Fibroblast of lung (primary cell): Measurements from ENCODE around the gene NCOA5. TPM values are rescaled to one million over a fixed set of nuclear protein-coding genes. Genes with fewer than 3 reads are reported as not detected.

Experiments
- DNase-seq, 2 donors: peaks; one replicate each; pipeline versions ENCODE4 v3.0.0 to v3.0.0-alpha.2; 2010; ENCODE audit warnings: low read depth in 2 of 2
- H2AFZ ChIP-seq: 2 replicates; pipeline ENCODE4 v1.5.1; 2012; ENCODE audit warnings: low read length, control low read depth, inconsistent platforms
- H3K27ac ChIP-seq: 2 replicates; pipeline ENCODE4 v1.5.1; 2011; ENCODE audit warnings: low read length, control low read depth; ENCODE audit not compliant: insufficient read depth
- H3K27me3 ChIP-seq: 2 replicates; pipeline ENCODE4 v1.5.1; 2011; ENCODE audit warnings: mild to moderate bottlenecking, low read length; ENCODE audit not compliant: control insufficient read depth, insufficient read depth
- H3K36me3 ChIP-seq: 2 replicates; pipeline ENCODE4 v1.5.1; 2011; ENCODE audit warnings: low read length; ENCODE audit not compliant: control insufficient read depth, insufficient read depth
- H3K4me1 ChIP-seq: 2 replicates; pipeline ENCODE4 v1.5.1; 2011; ENCODE audit warnings: low read length; ENCODE audit not compliant: control insufficient read depth, insufficient read depth; ENCODE audit errors: extremely low read depth
- H3K4me2 ChIP-seq: 2 replicates; pipeline ENCODE4 v1.5.1; 2011; ENCODE audit warnings: low read length, control low read depth; ENCODE audit not compliant: insufficient read depth; ENCODE audit errors: extremely low read depth
- H3K4me3 ChIP-seq, 4 experiments: fragments of 200-600 bp in 1 of 4; sonication (generic) in 1 of 4; replicated peaks in 1 of 4; 2 replicates each; pipeline ENCODE4 v1.5.1; 2011 to 2016; ENCODE audit warnings: low read length in 4 of 4, low read depth in 3 of 4, mild to moderate bottlenecking in 3 of 4, control low read depth in 2 of 4, inconsistent platforms in 1 of 4, mixed read lengths in 1 of 4; ENCODE audit not compliant: insufficient read depth in 1 of 4; ENCODE audit errors: control extremely low read depth in 1 of 4
- H3K79me2 ChIP-seq: 2 replicates; pipeline ENCODE4 v1.5.1; 2012; ENCODE audit warnings: mild to moderate bottlenecking, low read length, inconsistent platforms; ENCODE audit not compliant: control insufficient read depth, insufficient read depth
- H3K9ac ChIP-seq: 2 replicates; pipeline ENCODE4 v1.5.1; 2011; ENCODE audit warnings: mild to moderate bottlenecking, low read length, control low read depth; ENCODE audit not compliant: insufficient read depth
- H3K9me3 ChIP-seq: 2 replicates; pipeline ENCODE4 v1.5.1; 2012; ENCODE audit warnings: low read depth, low read length; ENCODE audit not compliant: control insufficient read depth, insufficient read depth
- H4K20me1 ChIP-seq: 2 replicates; pipeline ENCODE4 v1.5.1; 2011; ENCODE audit warnings: low read length; ENCODE audit not compliant: control insufficient read depth, insufficient read depth; ENCODE audit errors: extremely low read depth
- CTCF ChIP-seq, 2 donors: IDR thresholded peaks in 1 of 2; conservative IDR thresholded peaks in 1 of 2; 1 replicate in 1 of 2; 2 replicates in 1 of 2; pipeline ENCODE4 v1.5.1; 2011 to 2012; ENCODE audit warnings: low read length in 2 of 2, control low read depth in 1 of 2, inconsistent platforms in 1 of 2, low read depth in 1 of 2, mild to moderate bottlenecking in 1 of 2
- EZH2 ChIP-seq: IDR thresholded peaks from 2 replicates; pipeline ENCODE4 v1.5.1; 2012; ENCODE audit warnings: low read length, control low read depth, mild to moderate bottlenecking; ENCODE audit errors: missing control alignments
- polyA plus RNA-seq, 2 donors: library from polyadenylated mRNA; depleted of rRNA in 1 of 2; stranded (reverse) in 1 of 2; unstranded in 1 of 2; fragments of >200 nt; gene quantifications; 2 replicates each; pipeline ENCODE4 v1.2.1, GENCODE V29; 2011 to 2012; ENCODE audit warnings: missing spikeins in 1 of 2
- total RNA-seq: library from RNA; depleted of rRNA; stranded (reverse); fragments of >200 nt; gene quantifications from 2 replicates; pipeline ENCODE4 v1.2.1, GENCODE V29; 2014

The NCOA5 gene
- total and polyA plus RNA-seq, 2 donors (not counting 1 experiment from before 2014, with no cell fraction given), result 8.1 to 18.0 TPM

GRCh38 chr20:46053416-46053815 lies 36.3 kb downstream of the NCOA5 start:
- no peaks in the 10 kb centered on the region for H3K9me3 ChIP-seq
- no peak overlapping the region for H3K9ac ChIP-seq
- H3K4me1 ChIP-seq, result no peaks in the 10 kb centered on the region
- H2AFZ ChIP-seq, result no peak overlapping the region
- H3K36me3 ChIP-seq, result no peaks in the 10 kb centered on the region
- no peak for TF ChIP-seq CTCF (conservative IDR thresholded peaks at IDR 0.05 in 1 of 2, IDR thresholded peaks at IDR 0.05 in 1 of 2; ENCODE audit: low read depth in 1 of 2, low read length in 2 of 2)
- no peak for TF ChIP-seq EZH2
- H3K79me2 ChIP-seq, result no peaks in the 10 kb centered on the region
- H3K4me3 ChIP-seq, result no peak overlapping the region
- H3K27me3 ChIP-seq, result no peaks in the 10 kb centered on the region
- no peak for DNase-seq
- H3K4me2 ChIP-seq, result no peak overlapping the region
- H4K20me1 ChIP-seq, result no peaks in the 10 kb centered on the region
- no peak overlapping the region for H3K27ac ChIP-seq

GRCh38 chr20:46051556-46052308 lies 38.0 kb downstream of the NCOA5 start:
- Histone ChIP-seq H3K79me2 (no peaks in the 10 kb centered on the region), H3K4me1 (no peaks in the 10 kb centered on the region), H2AFZ (no peak overlapping the region)

GRCh38 chr20:46050885-46051284 lies 38.9 kb downstream of the NCOA5 start:
- Histone ChIP-seq H3K79me2 (no peaks in the 10 kb centered on the region), H3K9ac (no peak overlapping the region), H3K4me1 (no peaks in the 10 kb centered on the region), H3K4me3 (no peak overlapping the region), H3K36me3 (no peaks in the 10 kb centered on the region), H3K27me3 (no peaks in the 10 kb centered on the region), H3K9me3 (no peaks in the 10 kb centered on the region), H3K27ac (no peak overlapping the region), H3K4me2 (no peak overlapping the region), H2AFZ (no peak overlapping the region), H4K20me1 (no peaks in the 10 kb centered on the region)
- TF ChIP-seq EZH2, result no peak
- no peak for TF ChIP-seq CTCF (conservative IDR thresholded peaks at IDR 0.05 in 1 of 2, IDR thresholded peaks at IDR 0.05 in 1 of 2; ENCODE audit: low read depth in 1 of 2, low read length in 2 of 2)
- no peak for DNase-seq

More at GRCh38 chr20:46051556-46052308, 38.0 kb downstream of the NCOA5 start:
- H3K9me3 ChIP-seq, result no peaks in the 10 kb centered on the region
- no peaks in the 10 kb centered on the region for H3K27me3 ChIP-seq
- peak in 1 of 2 donors; percentile 31 for DNase-seq
- H3K36me3 ChIP-seq, result no peaks in the 10 kb centered on the region
- no peaks in the 10 kb centered on the region for H4K20me1 ChIP-seq
- TF ChIP-seq CTCF (conservative IDR thresholded peaks at IDR 0.05 in 1 of 2, IDR thresholded peaks at IDR 0.05 in 1 of 2; ENCODE audit: low read depth in 1 of 2, low read length in 2 of 2) (no peak), EZH2 (no peak)
- H3K27ac ChIP-seq, result no peak overlapping the region
- H3K9ac ChIP-seq, result no peak overlapping the region
- no peak overlapping the region for H3K4me2 ChIP-seq
- H3K4me3 ChIP-seq, result no peak overlapping the region
